HepG2 (cell line): ENCODE data around the gene ARL10. TPM values are rescaled to one million over a fixed set of nuclear protein-coding genes. Genes with fewer than 3 reads are reported as not detected.

Source experiments
- BCL6 ChIP-seq: IDR thresholded peaks from 2 replicates; pipeline ENCODE4 v1.6.1; 2016; ENCODE audit warnings: missing genetic modification reagents, missing compliant biosample characterization
- CBFB ChIP-seq: sonication (generic); formaldehyde crosslinking; IDR thresholded peaks from 2 replicates; pipeline ENCODE4 v1.4.0; 2020; ENCODE audit warnings: missing genetic modification reagents
- ELF1 ChIP-seq: sonication (generic); formaldehyde crosslinking; IDR thresholded peaks from 2 replicates; pipeline ENCODE4 v1.4.0; 2020; ENCODE audit warnings: missing genetic modification reagents
- EP300 ChIP-seq, 3 experiments: sonication (generic) in 1 of 3; formaldehyde crosslinking in 1 of 3; IDR thresholded peaks; 2 replicates each; pipeline versions ENCODE4 v1.5.1 to v1.6.1; 2011 to 2020; ENCODE audit warnings: low read depth in 2 of 3, low read length in 2 of 3, borderline replicate concordance in 1 of 3, improper control_type of control experiment in 1 of 3, mild to moderate bottlenecking in 1 of 3, missing genetic modification reagents in 1 of 3, moderate library complexity in 1 of 3
- GFI1 ChIP-seq: sonication (generic); formaldehyde crosslinking; IDR thresholded peaks from 2 replicates; pipeline ENCODE4 v1.5.0; 2020; ENCODE audit warnings: missing genetic modification reagents, mild to moderate bottlenecking, borderline replicate concordance
- HOXA3 ChIP-seq: sonication (generic); formaldehyde crosslinking; IDR thresholded peaks from 2 replicates; pipeline ENCODE4 v1.5.0; 2020; ENCODE audit warnings: missing genetic modification reagents
- KLF15 ChIP-seq: sonication (generic); formaldehyde crosslinking; IDR thresholded peaks from 2 replicates; pipeline ENCODE4 v1.8.1; 2023; ENCODE audit warnings: borderline replicate concordance, mild to moderate bottlenecking, inconsistent platforms, missing genetic modification reagents, mixed read lengths
- MIER3 ChIP-seq: IDR thresholded peaks from 2 replicates; pipeline ENCODE4 v1.6.1; 2016; ENCODE audit warnings: missing compliant biosample characterization, borderline replicate concordance
- RFXANK ChIP-seq: IDR thresholded peaks from 2 replicates; pipeline ENCODE4 v1.6.1; 2016
- SALL1 ChIP-seq: sonication (generic); formaldehyde crosslinking; IDR thresholded peaks from 2 replicates; pipeline ENCODE4 v1.8.0; 2022; ENCODE audit warnings: mild to moderate bottlenecking, missing genetic modification reagents
- SAP130 ChIP-seq: IDR thresholded peaks from 2 replicates; pipeline ENCODE4 v1.6.1; 2016; ENCODE audit warnings: low read depth
- TMF1 ChIP-seq: sonication (generic); formaldehyde crosslinking; IDR thresholded peaks from 2 replicates; pipeline ENCODE4 v1.8.1; 2022; ENCODE audit warnings: low read depth, missing genetic modification reagents
- YEATS4 ChIP-seq: sonication (generic); formaldehyde crosslinking; IDR thresholded peaks from 2 replicates; pipeline ENCODE4 v1.4.0; 2020; ENCODE audit warnings: missing genetic modification reagents, borderline replicate concordance
- ZBTB1 ChIP-seq: sonication (generic); formaldehyde crosslinking; IDR thresholded peaks from 2 replicates; pipeline ENCODE4 v1.4.0; 2020; ENCODE audit warnings: missing genetic modification reagents, borderline replicate concordance
- ZBTB7A ChIP-seq: sonication (generic); formaldehyde crosslinking; IDR thresholded peaks from 2 replicates; pipeline ENCODE4 v1.8.0; 2022; ENCODE audit warnings: mild to moderate bottlenecking, missing genetic modification reagents
- ZFP41 ChIP-seq: sonication (generic); formaldehyde crosslinking; IDR thresholded peaks from 2 replicates; pipeline ENCODE4 v1.4.0; 2020; ENCODE audit warnings: mild to moderate bottlenecking, missing genetic modification reagents, borderline replicate concordance
- ZNF10 ChIP-seq: sonication (generic); formaldehyde crosslinking; IDR thresholded peaks from 2 replicates; pipeline ENCODE4 v1.4.0; 2020; ENCODE audit warnings: mild to moderate bottlenecking, low read depth, missing genetic modification reagents, borderline replicate concordance
- ZNF501 ChIP-seq: sonication (generic); formaldehyde crosslinking; IDR thresholded peaks from 2 replicates; pipeline ENCODE4 v1.5.1; 2020; ENCODE audit warnings: mild to moderate bottlenecking, moderate library complexity, missing genetic modification reagents
- polyA plus RNA-seq, 8 experiments: library from polyadenylated mRNA; depleted of rRNA in 3 of 8; stranded (reverse) in 7 of 8; unstranded in 1 of 8; fragments of >200 nt; fragmentation: Illumina TruSeq in 4 of 8; extraction: Trizol in 4 of 8; gene quantifications; 2 replicates each; pipeline versions ENCODE4 v1.2.1 to v1.2.3, GENCODE V29; 2011 to 2016; ENCODE audit warnings: low read depth in 4 of 8, missing spikeins in 1 of 8, mixed read lengths in 1 of 8; ENCODE audit not compliant: insufficient read depth in 1 of 8
- total RNA-seq, 5 experiments: library from RNA; depleted of rRNA; stranded (reverse); fragments of >200 nt; fragmentation: Illumina TruSeq; extraction: Trizol; gene quantifications; 2 replicates each; pipeline ENCODE4 v1.2.3, GENCODE V29; 2016; ENCODE audit warnings: low read depth in 1 of 5
- TF ChIP-seq, protein P1 (sequence below): IDR thresholded peaks from 2 replicates; pipeline ENCODE4 v1.4.0; 2020; ENCODE audit warnings: mild to moderate bottlenecking, missing genetic modification reagents
- TF ChIP-seq, protein P2 (sequence below): sonication (generic); formaldehyde crosslinking; conservative IDR thresholded peaks from 2 replicates; pipeline ENCODE4 v1.4.0; 2020; ENCODE audit warnings: missing genetic modification reagents
- TF ChIP-seq, protein P3 (sequence below), 2 experiments: sonication (generic) in 1 of 2; formaldehyde crosslinking in 1 of 2; IDR thresholded peaks; 2 replicates each; pipeline versions ENCODE4 v1.5.1 to v1.6.1; 2011 to 2020; ENCODE audit warnings: borderline replicate concordance in 1 of 2, low read depth in 1 of 2, low read length in 1 of 2, mild to moderate bottlenecking in 1 of 2, missing genetic modification reagents in 1 of 2, moderate library complexity in 1 of 2
- TF ChIP-seq, protein P4 (sequence below): sonication (generic); formaldehyde crosslinking; IDR thresholded peaks from 2 replicates; pipeline ENCODE4 v1.5.0; 2020; ENCODE audit warnings: missing genetic modification reagents

The ARL10 gene
- total and polyA plus RNA-seq, 2 of the 13 experiments (the other 11 are each of a cell fraction or from before 2014, with no cell fraction given): 0.18 to 0.50 TPM

DNA sequence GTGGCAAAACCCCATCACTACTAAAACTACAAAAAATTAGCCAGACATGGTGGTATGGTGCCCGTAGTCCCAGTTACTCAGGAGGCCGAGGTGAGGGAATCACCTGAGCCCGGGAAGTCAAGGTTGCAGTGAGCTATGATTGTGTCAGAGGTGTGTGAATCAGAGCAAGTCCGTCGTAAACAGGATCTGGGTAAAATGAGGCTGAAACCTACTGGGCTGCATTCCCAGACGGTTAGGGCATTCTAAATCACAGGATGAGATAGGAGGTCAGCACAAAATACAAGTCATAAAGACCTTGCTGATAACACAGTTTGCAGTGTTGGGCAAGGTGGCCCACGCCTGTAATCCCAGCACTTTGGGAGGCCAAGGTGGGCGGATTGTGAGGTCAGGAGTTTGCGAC, 53.0 kb downstream of the ARL10 start (continued):
- TF ChIP-seq MIER3 (CRISPR knock-in tag) (no peak), BCL6 (CRISPR knock-in tag) (0 out of 2 replicates have a peak, but pooled peaks have one; percentile 23), SAP130 (CRISPR knock-in tag) (peak; percentile 38), ZBTB7A (CRISPR knock-in tag) (no peak), SALL1 (CRISPR knock-in tag) (peak; percentile 29; the same call in 1 of the 2 replicates), ZBTB1 (CRISPR knock-in tag) (no peak), GFI1 (CRISPR knock-in tag) (peak; percentile 39; the same call in 1 of the 2 replicates), CBFB (CRISPR knock-in tag) (no peak), HOXA3 (CRISPR knock-in tag) (no peak), ZFP41 (CRISPR knock-in tag) (no peak), EP300 (IDR thresholded peaks at IDR 0.05; ENCODE audit: low read depth in 2 of 2, low read length in 2 of 2) (0 out of 4 replicates have a peak, but pooled peaks of 1 of the 2 experiments have one; percentile 15), EP300 (CRISPR knock-in tag; IDR thresholded peaks at IDR 0.05; ENCODE audit: borderline replicate concordance) (peak; percentile 31; the same call in 1 of the 2 replicates), KLF15 (no peak), TMF1 (no peak), YEATS4 (CRISPR knock-in tag) (no peak), ZNF10 (CRISPR knock-in tag) (no peak), RFXANK (CRISPR knock-in tag) (no peak), ELF1 (CRISPR knock-in tag) (no peak), ZNF501 (CRISPR knock-in tag) (no peak)
- TF ChIP-seq, protein P1, sequence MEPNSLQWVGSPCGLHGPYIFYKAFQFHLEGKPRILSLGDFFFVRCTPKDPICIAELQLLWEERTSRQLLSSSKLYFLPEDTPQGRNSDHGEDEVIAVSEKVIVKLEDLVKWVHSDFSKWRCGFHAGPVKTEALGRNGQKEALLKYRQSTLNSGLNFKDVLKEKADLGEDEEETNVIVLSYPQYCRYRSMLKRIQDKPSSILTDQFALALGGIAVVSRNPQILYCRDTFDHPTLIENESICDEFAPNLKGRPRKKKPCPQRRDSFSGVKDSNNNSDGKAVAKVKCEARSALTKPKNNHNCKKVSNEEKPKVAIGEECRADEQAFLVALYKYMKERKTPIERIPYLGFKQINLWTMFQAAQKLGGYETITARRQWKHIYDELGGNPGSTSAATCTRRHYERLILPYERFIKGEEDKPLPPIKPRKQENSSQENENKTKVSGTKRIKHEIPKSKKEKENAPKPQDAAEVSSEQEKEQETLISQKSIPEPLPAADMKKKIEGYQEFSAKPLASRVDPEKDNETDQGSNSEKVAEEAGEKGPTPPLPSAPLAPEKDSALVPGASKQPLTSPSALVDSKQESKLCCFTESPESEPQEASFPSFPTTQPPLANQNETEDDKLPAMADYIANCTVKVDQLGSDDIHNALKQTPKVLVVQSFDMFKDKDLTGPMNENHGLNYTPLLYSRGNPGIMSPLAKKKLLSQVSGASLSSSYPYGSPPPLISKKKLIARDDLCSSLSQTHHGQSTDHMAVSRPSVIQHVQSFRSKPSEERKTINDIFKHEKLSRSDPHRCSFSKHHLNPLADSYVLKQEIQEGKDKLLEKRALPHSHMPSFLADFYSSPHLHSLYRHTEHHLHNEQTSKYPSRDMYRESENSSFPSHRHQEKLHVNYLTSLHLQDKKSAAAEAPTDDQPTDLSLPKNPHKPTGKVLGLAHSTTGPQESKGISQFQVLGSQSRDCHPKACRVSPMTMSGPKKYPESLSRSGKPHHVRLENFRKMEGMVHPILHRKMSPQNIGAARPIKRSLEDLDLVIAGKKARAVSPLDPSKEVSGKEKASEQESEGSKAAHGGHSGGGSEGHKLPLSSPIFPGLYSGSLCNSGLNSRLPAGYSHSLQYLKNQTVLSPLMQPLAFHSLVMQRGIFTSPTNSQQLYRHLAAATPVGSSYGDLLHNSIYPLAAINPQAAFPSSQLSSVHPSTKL (CRISPR knock-in tag): peak; percentile 18; the same call in 1 of the 2 replicates
- TF ChIP-seq, protein P2, sequence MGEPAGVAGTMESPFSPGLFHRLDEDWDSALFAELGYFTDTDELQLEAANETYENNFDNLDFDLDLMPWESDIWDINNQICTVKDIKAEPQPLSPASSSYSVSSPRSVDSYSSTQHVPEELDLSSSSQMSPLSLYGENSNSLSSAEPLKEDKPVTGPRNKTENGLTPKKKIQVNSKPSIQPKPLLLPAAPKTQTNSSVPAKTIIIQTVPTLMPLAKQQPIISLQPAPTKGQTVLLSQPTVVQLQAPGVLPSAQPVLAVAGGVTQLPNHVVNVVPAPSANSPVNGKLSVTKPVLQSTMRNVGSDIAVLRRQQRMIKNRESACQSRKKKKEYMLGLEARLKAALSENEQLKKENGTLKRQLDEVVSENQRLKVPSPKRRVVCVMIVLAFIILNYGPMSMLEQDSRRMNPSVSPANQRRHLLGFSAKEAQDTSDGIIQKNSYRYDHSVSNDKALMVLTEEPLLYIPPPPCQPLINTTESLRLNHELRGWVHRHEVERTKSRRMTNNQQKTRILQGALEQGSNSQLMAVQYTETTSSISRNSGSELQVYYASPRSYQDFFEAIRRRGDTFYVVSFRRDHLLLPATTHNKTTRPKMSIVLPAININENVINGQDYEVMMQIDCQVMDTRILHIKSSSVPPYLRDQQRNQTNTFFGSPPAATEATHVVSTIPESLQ (CRISPR knock-in tag): no peak
- TF ChIP-seq, protein P3, sequence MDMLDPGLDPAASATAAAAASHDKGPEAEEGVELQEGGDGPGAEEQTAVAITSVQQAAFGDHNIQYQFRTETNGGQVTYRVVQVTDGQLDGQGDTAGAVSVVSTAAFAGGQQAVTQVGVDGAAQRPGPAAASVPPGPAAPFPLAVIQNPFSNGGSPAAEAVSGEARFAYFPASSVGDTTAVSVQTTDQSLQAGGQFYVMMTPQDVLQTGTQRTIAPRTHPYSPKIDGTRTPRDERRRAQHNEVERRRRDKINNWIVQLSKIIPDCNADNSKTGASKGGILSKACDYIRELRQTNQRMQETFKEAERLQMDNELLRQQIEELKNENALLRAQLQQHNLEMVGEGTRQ (IDR thresholded peaks at IDR 0.05; ENCODE audit: low read depth, low read length): no peak
- TF ChIP-seq, protein P3 (CRISPR knock-in tag; IDR thresholded peaks at IDR 0.05; ENCODE audit: borderline replicate concordance): no peak
- TF ChIP-seq, protein P4, sequence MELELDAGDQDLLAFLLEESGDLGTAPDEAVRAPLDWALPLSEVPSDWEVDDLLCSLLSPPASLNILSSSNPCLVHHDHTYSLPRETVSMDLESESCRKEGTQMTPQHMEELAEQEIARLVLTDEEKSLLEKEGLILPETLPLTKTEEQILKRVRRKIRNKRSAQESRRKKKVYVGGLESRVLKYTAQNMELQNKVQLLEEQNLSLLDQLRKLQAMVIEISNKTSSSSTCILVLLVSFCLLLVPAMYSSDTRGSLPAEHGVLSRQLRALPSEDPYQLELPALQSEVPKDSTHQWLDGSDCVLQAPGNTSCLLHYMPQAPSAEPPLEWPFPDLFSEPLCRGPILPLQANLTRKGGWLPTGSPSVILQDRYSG (CRISPR knock-in tag): no peak
